NCI-H2081 (cell line): ENCODE measurements around the gene GNLY.
"Not testable (repeated sequence)": the region's sequence is repeated elsewhere in the genome, so short reads cannot be mapped to it uniquely, and the experiment has no call there.

Source experiments
- DNase-seq, 2 experiments: peaks; one replicate each; lab custom pipeline; 2025; lab: John Stamatoyannopoulos, UW

Gene GNLY

DNA sequence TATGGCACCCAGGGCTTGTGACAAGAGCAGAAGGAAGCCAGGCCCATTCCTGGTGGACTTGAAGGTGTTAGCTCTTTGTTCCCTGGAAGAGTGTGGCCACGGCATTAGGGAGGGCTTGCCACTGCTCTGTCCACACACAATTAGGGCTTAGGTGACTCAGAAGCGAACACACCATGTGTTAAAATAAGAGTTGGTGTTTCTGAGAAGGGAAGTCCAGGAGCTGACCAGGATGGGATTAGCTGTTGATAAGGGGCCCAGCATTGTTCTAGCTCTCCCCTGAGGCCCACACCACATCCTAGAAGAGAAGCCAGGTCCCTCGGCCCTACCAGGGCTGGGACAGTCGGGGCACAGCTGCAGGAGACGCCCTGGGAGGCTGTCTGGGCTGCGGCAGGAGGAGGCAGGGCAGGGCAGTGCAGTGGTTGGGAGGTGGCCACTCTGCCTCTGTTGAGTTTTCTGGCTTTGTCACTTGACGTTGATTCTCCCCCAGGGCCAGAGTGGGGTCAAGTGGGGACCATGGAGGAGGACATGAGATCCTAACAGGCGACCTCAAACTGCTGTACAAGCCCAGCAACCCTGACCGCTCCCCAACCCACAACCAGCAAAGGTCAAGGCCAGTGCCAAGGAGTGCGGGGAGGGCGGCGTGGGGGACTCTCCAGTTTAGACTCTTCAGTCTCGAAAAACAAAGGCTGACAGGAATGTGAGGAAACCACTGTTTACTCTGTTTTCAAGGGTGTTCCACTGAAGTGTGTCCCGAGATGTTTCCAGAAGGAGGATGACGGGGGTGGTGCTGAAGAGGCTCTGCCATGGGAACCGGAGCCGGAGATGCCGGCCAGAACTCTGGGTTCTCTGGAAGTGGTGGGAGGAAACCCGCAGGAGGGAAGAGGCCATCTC, 16.8 kb downstream of the GNLY start:
- DNase-seq, result no peak

DNA sequence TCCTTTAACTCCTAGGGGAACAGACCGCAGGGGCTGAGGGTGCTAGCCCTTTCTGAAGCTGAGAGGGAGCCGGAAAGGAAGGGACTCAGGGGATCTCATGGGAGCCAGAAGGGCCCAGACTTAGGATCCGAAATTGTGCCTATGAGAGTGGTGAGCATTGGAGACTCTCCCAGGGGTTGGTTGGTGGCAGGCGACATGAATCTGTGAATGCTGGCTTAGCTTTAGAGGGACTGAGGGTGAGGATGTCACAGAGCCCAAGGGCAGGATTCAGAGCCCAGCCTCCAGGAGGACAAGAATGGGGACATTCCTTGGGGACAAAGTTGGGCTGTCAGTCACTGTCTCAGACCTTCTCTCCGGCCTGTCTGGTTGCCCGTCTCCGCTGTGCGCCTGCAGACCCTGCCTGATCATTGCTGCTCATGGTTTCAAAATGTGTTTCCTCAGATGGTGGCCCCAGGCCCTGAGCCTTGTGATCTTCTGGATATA, 17.5 kb downstream of the GNLY start:
- DNase-seq, result no peak

- DNase-seq, result no peak
Measured at GRCh38 chr2:85712336-85712735, 18.2 kb downstream of the GNLY start.

- DNase-seq, result no peak
Measured at GRCh38 chr2:85712849-85713612, 18.9 kb downstream of the GNLY start.

- DNase-seq, result no peak
Measured at GRCh38 chr2:85713836-85714235, 19.7 kb downstream of the GNLY start.

DNA sequence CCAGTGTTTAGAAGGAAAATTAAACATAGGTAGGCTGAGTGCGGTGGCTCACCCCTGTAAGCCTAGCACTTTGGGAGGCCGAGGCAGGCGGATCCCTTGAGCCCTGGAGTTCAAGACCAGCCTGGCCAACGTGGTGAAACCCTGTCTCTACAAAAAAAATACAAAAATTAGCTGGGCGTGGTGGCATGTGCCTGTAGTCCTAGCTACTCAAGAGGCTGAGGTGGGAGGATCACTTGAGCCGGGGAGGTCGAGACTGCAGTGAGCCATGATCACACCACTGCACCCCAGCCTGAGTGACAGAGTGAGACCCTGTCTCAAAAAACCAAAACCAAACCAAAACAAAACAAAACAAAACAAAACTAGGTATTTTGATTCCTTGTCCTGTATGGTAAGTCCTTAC, 20.3 kb downstream of the GNLY start:
- not testable (repeated sequence) for DNase-seq

GRCh38 chr2:85714841-85715240, 20.7 kb downstream of the GNLY start:
- DNase-seq, result no peak

DNA sequence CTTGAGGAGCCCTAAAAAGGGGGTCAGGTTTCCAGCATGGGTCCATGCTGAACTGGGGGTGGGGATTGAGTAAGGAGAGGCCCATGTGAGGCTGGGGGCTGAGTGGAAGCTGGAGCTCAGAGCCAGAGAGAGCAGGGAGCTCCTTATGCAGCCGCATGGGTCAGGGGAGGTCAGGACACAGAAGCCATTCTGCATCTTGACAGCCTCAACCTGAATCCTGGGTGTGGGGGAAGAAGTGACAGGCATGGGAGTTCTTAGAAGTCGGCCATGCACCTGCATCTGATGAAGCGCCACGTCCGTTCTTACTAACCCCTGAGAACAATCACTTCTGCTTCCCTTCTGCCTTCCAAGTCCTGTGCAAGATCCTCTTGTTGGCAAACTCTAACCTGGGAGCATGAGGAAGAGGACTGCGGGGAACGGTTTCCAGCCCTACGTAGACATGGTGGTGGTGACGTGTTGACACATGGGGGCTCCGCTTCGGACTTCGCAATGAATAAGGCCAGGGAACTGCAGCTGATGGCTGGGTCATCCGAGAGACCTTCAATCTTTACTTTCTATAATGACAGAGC, 22.3 kb downstream of the GNLY start:
- DNase-seq, result no peak

- DNase-seq, result no peak
Measured at GRCh38 chr2:85717308-85718008, 23.3 kb downstream of the GNLY start.

DNA sequence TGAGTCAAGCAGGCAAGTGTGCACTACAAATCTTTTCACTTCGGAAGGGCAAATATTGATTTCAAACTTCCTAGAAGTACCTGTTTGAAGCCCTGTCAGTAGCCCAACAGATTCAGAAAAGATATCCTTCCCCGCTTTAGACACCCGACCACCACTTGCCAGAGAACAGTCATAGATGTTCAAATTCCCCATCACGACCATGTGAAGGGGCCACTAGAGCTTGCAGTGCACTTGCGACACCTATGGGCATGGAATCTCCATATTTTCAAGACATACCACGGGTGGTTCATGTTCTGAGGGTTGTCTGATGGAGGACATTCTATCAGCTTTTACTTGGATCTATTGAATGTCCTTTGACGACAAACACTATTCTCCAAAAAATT, 23.8 kb downstream of the GNLY start:
- DNase-seq, result no peak

DNA sequence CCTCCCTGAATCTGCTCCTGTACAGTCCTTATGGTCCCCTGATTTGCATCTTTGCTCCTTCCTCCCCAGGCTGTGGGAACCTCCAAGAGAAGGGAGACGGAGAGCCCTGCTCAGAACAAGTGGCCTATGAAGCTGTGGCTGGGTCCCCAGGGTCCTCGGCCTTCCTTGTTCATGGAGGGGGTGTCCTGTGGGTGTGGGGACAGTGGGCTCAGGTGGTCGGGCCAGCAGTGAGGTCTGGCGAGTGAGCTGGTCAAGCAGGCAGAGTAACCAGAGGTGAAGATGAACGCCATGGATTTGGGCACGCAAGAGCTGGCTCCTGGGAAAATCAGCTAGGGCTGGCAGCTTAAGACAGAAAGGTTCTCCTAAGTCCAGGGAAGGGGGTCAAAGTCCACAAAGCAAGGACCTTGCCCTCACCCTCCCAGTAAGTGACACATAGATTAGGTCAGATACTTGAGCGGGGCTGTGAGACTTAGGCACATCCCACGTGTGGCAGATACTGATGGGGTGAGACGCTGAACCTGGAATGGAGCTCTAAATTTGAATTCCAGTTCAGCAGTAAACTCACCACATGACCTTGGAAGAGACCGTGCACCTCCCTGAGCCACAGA, 24.8 kb downstream of the GNLY start:
- DNase-seq, result no peak

GRCh38 chr2:85719609-85720240, 25.6 kb downstream of the GNLY start:
- DNase-seq, result no peak

- DNase-seq, result no peak
Measured at GRCh38 chr2:85720533-85720932, 26.4 kb downstream of the GNLY start.

- DNase-seq, result no peak
Measured at GRCh38 chr2:85721641-85722040, 27.5 kb downstream of the GNLY start.

- DNase-seq, result no peak
Measured at GRCh38 chr2:85722519-85722918, 28.4 kb downstream of the GNLY start.

DNA sequence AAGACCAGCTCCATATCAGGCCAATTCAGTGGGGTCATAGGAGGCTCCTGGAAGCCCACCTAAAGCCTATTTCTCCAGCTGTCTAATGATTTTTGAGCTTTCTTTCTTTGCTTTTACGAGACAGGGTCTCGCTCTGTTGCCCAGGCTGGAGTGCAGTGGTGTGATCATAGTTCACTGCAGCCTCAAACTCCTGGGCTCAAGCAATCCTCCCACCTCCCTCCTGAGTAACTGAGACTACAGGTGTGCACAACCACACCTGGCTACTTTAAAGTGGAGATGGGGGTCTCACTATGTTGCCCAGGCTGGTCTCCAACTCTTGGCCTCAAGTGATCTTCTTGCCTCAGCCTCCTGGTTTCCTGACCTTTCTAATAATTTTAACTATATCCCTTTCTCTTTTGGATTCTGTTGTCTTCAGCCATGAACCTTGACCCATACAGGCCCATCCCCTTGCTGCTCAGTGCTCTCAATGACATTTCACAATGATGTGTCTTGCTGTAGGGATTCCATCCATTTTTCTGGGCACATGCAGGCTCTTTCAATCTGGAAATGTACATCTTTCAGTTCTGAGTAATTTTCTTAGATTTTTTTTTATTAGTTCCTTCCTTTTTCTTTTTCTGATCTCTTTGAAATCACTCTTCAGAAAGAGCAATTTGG, 29.7 kb downstream of the GNLY start:
- no peak for DNase-seq

DNA sequence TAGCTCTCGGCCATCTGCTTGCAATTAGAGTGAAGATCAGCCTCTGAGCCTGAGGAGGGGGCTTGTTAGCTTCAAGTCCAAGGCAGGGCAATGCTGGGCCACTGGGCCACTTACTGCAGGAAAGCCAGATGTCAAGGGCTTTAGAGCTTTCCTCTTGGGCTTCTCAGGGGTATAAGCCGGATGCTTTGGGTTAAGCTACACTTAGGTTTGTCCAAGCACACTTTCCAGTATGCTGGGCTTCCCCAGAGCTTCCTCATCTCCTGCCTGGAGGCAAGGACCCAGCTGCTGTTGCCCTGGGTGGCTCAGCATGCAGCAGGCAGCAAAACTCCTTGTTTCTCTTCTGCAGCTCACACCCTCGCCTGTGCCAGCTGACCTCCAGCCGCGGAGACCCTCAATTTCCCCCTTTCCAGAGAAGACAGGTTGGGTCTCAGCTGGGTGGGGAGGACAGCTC, 30.6 kb downstream of the GNLY start:
- DNase-seq, result no peak

DNA sequence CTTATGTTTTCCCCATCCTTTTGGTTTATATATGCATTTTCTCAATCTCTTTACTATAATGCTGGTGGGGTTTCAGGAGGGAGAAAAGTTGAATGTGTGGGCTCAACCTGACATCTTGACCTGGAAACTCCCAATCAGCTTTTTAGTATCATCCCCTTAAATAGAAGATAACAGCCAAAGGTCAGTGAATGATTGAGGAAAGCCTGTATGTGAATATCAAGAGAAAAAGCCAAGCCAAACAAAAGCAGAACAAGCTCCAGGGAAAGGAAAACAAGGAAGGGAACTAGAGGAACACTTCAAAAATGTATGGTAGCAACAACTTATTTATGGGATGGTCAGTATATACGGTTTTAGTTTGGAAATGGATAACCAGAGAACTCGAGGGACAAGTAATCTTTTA, 31.3 kb downstream of the GNLY start:
- DNase-seq, result no peak

DNA sequence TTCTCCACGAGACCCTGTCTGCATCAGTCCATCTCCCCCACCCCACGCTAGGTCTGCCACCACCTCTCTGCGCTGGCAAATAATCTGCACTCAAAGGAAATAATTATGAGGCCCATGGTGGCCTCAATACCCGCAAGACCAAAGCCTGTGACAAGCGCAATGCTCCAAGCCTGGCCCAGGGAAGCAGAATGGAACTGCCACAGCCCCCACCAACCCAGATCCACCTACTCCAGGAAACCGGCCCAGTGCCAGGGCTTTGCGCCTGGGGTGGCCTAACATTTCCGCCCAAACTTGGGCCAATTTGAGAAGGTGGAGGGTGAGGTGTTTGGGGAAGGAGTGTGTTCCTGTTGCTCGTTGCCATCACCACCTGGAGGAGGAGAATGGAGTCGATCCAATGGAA, 33.6 kb downstream of the GNLY start:
- no peak for DNase-seq

GRCh38 chr2:85728342-85728741, 34.2 kb downstream of the GNLY start:
- no peak for DNase-seq
